Left cardiac atrium (tissue), 4 donors: Measurements from ENCODE around the gene DHRS1. TPM values are rescaled to one million over a fixed set of nuclear protein-coding genes. Genes with fewer than 3 reads are reported as not detected.
A peak's percentile ranks its signal among the peaks of the same experiment; 100 is the strongest.

ENCODE experiments used
- ATAC-seq, 2 donors: fragments of 200-7000 bp; cut with Tn5 transposase; one replicate each; pipeline ENCODE4 v1.9.1; 2020; ENCODE audit warnings: mild to moderate bottlenecking in 2 of 2, moderate library complexity in 2 of 2
- DNase-seq: peaks from one replicate; pipeline ENCODE4 v3.0.0-alpha.2; 2020
- intact Hi-C, 2 donors: fragments of 100-400 bp; cut with DNase I; formaldehyde crosslinking; loops; one replicate each; pipeline versions ENCODE4 v1.14.1 to v1.15.1; 2022 to 2023
- total RNA-seq, 2 donors: library from RNA; stranded (reverse); fragmentation: NEBNext Ultra II Directional; extraction: Animal tissue kit (Norgen Biotek cat#: 25700); gene quantifications; one replicate each; pipeline ENCODE4 v1.2.1, GENCODE V29; 2021
- donor health status: DM: no; HTN: yes; CAD: no.
- donor health status: DM: no; HTN: yes; CAD: no; lungs with severe emphysema.
- donor health status: DM: yes; HTN: yes; CAD: no.
- donor health status: Dilated cardiomyopathy.

DHRS1 gene
- total RNA-seq, 2 donors from 2014 or later: 7.9 to 8.4 TPM

DNA sequence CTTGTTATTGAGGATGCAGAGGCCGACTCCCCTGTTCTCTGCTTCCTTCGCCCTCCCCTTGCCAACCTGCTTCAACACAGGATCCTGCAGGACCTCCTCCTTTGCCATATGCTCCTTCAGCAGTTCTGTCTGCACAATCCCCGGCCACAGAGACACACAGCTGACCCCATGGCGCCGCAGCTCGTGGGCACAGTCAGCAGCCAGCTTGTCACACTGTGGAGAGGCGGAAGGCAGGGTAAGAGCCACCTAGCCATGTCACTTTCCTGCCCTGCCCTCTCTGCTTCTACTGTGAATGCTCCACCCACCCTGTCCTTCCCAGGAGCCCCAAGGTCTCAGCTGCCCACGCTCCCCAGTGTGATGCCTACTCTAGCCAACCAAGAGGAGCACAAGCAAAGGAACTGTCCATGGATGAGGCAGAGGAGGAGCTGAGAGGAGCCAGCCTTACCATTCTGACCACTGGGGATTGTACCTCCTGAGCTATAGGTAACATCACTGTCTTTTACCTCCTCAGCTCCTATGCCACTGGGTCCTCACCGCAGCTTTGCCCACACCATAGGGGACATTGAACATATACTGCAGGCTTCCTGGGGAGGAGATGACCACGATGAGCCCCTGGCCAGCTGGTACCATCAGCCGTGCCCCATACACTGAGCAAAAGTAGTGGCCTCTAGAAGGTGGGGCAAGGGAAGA is 7.3 kb downstream of the DHRS1 start:
- ATAC-seq: no peak
- no peak for DNase-seq
- intact Hi-C loops: no loop called here

- intact Hi-C loops: no loop called here
- no peak for DNase-seq
- ATAC-seq: no peak
Measured at GRCh38 chr14:24291446-24292117, 8.0 kb downstream of the DHRS1 start.

GRCh38 chr14:24290746-24291145 is 8.8 kb downstream of the DHRS1 start:
- DNase-seq (no peak), ATAC-seq (no peak)
- intact Hi-C loops: no loop called here

GRCh38 chr14:24289649-24290280 is 9.8 kb downstream of the DHRS1 start:
- ATAC-seq: no peak
- no peak for DNase-seq
- intact Hi-C loops: no loop called here

DNA sequence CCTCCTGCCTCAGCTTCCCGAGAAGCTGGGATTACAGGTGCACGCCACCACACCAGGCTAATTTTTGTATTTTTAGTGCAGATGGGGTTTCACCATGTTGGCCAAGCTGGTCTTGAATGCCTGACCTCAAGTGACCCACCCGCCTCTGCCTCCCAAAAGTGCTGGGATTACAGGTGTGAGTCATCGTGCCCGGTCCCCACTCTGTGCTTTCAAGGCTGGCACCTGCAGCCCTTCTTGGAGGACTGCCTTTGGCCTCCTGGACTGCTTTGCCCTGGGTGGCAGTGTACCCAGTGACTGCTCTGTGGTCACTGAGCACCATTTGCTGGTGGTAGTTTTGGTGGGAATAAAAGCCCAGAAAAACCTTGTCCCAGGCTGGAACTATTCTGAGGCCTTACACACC is 12.6 kb downstream of the DHRS1 start:
- no peak for ATAC-seq
- no peak for DNase-seq
- intact Hi-C loops: no loop called here

DNA sequence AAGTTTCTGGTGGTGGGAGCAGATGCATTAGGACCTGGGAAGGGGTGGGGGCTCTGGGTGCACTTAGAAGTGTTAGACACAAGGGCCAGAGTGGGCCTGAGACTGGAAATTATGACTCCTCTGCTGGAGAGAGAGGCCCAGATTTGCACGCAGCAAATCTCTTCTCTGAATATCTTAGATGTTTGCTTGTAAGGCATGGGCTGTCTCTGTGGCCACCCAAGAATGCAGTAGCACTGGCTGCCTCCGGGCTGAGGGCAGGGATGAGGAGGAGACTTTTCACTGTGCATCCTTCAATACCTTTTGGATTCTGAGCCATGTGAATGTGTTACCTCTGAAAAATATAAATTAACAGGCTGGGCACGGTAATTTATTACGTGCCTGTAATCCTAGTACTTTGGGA is 14.2 kb downstream of the DHRS1 start:
- no peak for DNase-seq
- no peak for ATAC-seq

DNA sequence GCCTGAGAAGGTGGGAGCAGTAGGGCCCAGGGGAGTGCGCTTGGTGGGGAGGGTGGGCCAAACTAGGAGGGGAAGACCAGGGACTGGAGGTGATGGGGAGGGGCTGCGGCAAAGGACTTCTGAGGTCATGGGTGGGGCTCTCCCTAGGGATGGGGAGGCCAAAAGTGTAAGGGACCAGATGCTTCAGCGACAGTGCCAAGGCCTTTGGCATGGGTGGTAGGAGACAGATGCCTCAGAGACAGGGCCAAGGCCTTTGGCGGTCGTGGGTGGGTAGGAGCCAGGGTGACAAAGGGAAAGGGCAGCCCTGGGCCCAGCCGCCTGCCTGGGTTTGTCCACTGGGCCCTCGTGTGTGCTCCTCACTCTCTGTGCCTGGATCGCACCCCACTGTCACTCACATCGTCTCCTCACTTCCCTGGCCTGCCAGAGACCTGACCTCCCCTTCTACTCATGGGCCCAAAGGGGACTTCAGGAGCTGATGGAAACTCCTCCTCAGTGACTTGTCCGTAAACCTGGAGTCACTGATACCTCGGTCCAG is 15.0 kb downstream of the DHRS1 start:
- no peak for DNase-seq
- no peak for ATAC-seq
- intact Hi-C loops: loop anchor here in 1 of 2 donors (5.0 kb wide), 1 partner anchor 37 kb away; no protein-coding TSS in a partner anchor

More for the DNA sequence above, 14.2 kb downstream of the DHRS1 start:
- intact Hi-C loops: no loop called here

DNA sequence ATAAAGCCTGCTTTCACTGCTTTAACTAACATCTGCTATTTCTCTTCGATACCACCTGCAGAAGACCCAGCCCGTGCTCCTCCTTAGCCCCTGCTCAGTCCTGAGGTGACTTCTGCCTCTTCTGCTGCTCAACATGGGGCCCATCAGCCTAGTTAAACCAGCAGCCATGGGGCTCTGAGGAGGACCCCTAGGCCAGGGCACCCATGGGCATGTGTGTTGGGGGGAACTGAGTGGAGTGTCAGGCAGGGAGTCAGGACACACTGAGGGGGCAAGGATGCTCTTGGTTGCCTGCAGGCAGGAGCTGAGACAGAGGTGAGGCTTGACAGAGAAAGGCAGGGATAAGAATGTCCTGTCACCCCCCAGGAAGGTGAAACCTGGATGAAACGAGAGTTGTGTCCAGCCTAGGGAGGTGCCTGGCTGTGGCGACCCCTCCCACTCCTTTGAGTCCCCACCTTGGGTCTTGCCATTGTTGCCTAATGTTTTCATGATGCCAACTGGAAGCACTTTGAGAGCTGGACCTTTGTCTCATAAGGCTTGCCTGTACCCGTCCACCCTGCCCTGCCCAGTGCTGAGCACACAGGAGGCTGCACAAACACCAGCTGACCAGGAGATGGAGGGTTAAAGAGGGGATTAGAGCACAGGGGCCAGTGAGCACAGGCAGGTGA is 15.7 kb downstream of the DHRS1 start:
- ATAC-seq (no peak), DNase-seq (no peak)
- intact Hi-C loops: loop anchor here in 1 of 2 donors (5.0 kb wide), 1 partner anchor 37 kb away; no protein-coding TSS in a partner anchor

GRCh38 chr14:24282736-24283135 is 16.8 kb downstream of the DHRS1 start:
- intact Hi-C loops: loop anchor here in 1 of 2 donors (5.0 kb wide), 1 partner anchor 35 kb away; no protein-coding TSS in a partner anchor
- ATAC-seq (no peak), DNase-seq (no peak)

GRCh38 chr14:24281636-24282035 is 17.9 kb downstream of the DHRS1 start:
- no peak for ATAC-seq

GRCh38 chr14:24280797-24281460 is 18.7 kb downstream of the DHRS1 start:
- DNase-seq: no peak
- ATAC-seq: peak; percentile 6 to 57
- intact Hi-C loops: loop anchor here in 1 of 2 donors (5.0 kb wide), 1 partner anchor 34 kb away; no protein-coding TSS in a partner anchor

More at GRCh38 chr14:24281636-24282035, 17.9 kb downstream of the DHRS1 start:
- no peak for DNase-seq
- intact Hi-C loops: loop anchor here in 1 of 2 donors (5.0 kb wide), 1 partner anchor 34 kb away; no protein-coding TSS in a partner anchor

GRCh38 chr14:24279301-24280186 is 20.0 kb downstream of the DHRS1 start:
- ATAC-seq (peak; percentile 50 to 78), DNase-seq (no peak)
- intact Hi-C loops: loop anchor here in 1 of 2 donors (5.0 kb wide), 1 partner anchor 32 kb away; no protein-coding TSS in a partner anchor

DNA sequence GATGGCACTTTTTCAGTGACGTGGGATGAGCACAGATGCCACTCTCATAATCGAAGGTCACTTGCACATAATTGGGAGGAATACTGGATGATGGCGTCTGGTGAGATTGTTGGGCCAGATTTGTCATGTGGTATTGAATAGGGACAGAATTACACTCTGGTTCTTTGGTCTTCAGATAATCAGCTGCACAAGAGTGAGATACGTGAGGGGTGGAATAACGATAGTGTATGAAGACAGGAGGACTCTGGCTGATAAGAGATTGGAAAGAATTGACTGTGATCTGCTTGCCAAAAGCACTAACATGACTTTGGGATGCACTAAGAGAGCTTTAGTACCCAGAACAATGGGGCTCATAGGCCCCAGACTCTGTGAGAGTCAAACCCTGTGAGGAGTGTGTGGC is 21.2 kb downstream of the DHRS1 start:
- DNase-seq: no peak
- no peak for ATAC-seq
- intact Hi-C loops: no loop called here

DNA sequence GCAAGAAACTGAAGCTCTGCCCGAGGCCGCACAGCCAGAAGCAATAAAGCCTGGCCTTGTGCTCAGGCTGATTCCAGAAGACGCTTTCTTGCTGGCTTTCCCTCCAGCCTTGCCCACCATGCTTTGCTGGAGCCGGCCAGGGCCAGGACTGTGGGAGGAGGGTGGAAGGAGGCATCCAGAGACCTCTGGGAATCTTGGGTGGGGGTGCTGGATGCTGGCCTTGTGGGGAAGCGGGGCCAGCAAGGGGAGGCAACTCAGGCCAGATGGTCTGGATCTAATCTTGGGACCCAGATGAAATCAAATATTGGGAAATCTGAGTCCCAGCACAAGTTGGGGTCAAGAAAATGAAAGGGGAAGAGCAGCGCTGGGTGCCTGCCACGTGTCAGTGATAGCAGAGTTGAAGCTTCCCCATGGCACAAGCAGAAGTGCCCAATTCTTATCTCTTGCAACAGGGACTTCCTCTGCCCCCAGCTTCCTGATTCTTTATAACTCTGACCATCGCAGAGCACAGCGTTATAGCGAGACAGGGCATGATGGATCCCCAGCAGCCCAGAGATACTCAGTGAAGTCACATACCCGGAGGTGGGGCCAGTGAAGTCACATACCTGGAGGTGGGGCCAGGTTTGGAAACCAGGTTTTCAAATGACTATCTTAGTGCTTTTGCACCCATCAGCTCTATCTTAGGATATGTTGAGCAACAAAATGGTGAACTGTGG is 21.8 kb downstream of the DHRS1 start:
- intact Hi-C loops: no loop called here
- ATAC-seq: peak in 1 of 2 donors; percentile 2
- DNase-seq: no peak

GRCh38 chr14:24277071-24277470 is 22.5 kb downstream of the DHRS1 start:
- intact Hi-C loops: no loop called here
- ATAC-seq: no peak
- DNase-seq: no peak

DNA sequence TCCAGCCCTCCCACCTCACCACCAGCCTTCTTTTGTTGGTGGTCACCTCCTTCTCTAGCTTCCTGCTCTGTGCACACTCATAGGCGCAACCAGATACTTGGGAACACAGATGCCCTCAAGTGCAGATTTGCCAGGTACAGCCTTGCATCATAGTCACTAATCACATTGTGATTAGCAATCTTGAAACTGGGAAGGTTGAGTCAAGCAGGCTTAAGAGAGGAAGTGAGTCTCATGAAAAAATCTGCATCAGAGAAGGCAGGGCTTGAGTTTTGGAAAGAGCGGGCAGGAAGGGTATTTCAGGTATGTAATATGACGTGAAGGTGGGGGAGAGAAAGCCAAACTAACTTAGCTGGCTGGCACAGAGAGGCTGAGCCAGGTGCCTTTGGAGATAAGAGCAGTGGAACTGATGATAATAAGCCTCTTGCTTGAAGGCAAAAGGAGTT is 25.5 kb downstream of the DHRS1 start:
- intact Hi-C loops: no loop called here
- DNase-seq (no peak), ATAC-seq (peak in 1 of 2 donors; percentile 46)

GRCh38 chr14:24273422-24273998 is 26.1 kb downstream of the DHRS1 start:
- ATAC-seq: no peak
- no peak for DNase-seq
- intact Hi-C loops: no loop called here
